ENCODE measurements around the gene TLE1.

Gene TLE1

DNA sequence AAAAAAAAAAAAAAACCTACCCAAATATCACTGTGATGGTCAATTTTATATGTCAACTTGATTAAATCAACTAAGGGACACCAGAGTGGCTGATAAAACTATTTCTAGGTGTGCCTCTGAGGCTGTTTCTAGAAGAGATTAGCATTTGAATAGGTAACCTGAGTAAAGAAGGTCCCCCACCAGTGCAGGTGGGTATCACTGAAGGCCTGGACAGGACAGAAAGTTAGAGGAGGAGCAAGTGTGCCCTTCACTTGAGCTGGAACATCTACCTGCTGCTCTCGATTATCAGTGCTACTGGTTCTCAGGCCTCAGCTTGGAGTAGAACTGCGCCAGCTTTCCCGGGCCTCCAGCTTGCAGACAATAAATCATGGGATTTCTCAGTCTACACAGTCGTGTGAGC is 88.7 kb downstream of the TLE1 start:
- no peaks in the 10 kb centered on the region for H3K36me3 ChIP-seq (ENCODE audit: control insufficient read depth in 4 of 4, insufficient read depth in 4 of 4, low read length in 3 of 4)
- 100% methylated on average over 3 of the region's 4 CpGs for WGBS (ENCODE audit: insufficient coverage)
- no peak overlapping the region for H3K27ac ChIP-seq (ENCODE audit: insufficient read depth in 1 of 2, low read depth in 1 of 2, low read length in 2 of 2, poor library complexity in 1 of 2, severe bottlenecking in 2 of 2)
- ChIA-PET POLR2A (no interaction called here), CTCF (no interaction called here)
- H3K27me3 ChIP-seq (replicated peaks in 2 of 5; ENCODE audit: control insufficient read depth in 4 of 5, insufficient read depth in 5 of 5, low read length in 4 of 5), result no peaks in the 10 kb centered on the region
- H3K9me3 ChIP-seq (ENCODE audit: control extremely low read depth in 1 of 5, control insufficient read depth in 4 of 5, insufficient read depth in 2 of 5, low read depth in 1 of 5, low read length in 4 of 5), result no peaks in the 10 kb centered on the region
- H3K4me1 ChIP-seq (ENCODE audit: control extremely low read depth in 1 of 4, control insufficient read depth in 4 of 4, insufficient read depth in 4 of 4, low read length in 3 of 4), result peaks cover 0 to 5% (median 0%) of the 10 kb centered on the region in 4 experiments
- DNase-seq, result no peak
- H3K4me3 ChIP-seq (ENCODE audit: control insufficient read depth in 1 of 7, extremely low read depth in 1 of 7, insufficient read depth in 4 of 7, low read depth in 2 of 7, low read length in 6 of 7), result no peak overlapping the region

DNA sequence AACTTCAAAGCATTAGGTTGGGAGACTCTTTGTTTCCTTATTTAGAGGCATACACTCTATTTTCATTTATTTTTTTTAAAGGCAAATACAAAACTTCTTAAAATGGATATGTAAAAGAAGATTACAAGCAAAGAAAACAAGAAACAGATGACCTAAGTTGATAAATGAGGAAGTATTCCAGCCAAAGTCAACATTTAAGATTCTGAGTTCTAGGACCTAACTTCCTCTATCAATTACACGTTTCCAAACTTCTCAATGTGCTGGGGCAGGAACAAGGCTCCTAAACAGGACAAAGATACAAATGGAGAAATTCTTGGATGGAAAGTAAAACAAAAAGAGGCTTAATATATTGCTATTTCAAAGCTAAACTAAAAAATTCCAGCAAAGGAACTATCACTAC is 89.5 kb downstream of the TLE1 start:
- Histone ChIP-seq H3K36me3 (ENCODE audit: control insufficient read depth in 4 of 4, insufficient read depth in 4 of 4, low read length in 3 of 4) (no peaks in the 10 kb centered on the region), H3K27me3 (replicated peaks in 2 of 5; ENCODE audit: control insufficient read depth in 4 of 5, insufficient read depth in 5 of 5, low read length in 4 of 5) (no peaks in the 10 kb centered on the region), H3K27ac (ENCODE audit: insufficient read depth in 1 of 2, low read depth in 1 of 2, low read length in 2 of 2, poor library complexity in 1 of 2, severe bottlenecking in 2 of 2) (no peak overlapping the region), H3K4me3 (ENCODE audit: control insufficient read depth in 1 of 7, extremely low read depth in 1 of 7, insufficient read depth in 4 of 7, low read depth in 2 of 7, low read length in 6 of 7) (no peak overlapping the region), H3K9me3 (ENCODE audit: control extremely low read depth in 1 of 5, control insufficient read depth in 4 of 5, insufficient read depth in 2 of 5, low read depth in 1 of 5, low read length in 4 of 5) (no peaks in the 10 kb centered on the region), H3K4me1 (ENCODE audit: control extremely low read depth in 1 of 4, control insufficient read depth in 4 of 4, insufficient read depth in 4 of 4, low read length in 3 of 4) (peaks cover 0 to 5% (median 0%) of the 10 kb centered on the region in 4 experiments)
- ChIA-PET POLR2A (no interaction called here), CTCF (no interaction called here)
- no CpG with 5 or more reads among the region's 1 CpG for WGBS (ENCODE audit: insufficient coverage)
- peak in 2 of 3 donors; percentile 29 to 37 for DNase-seq

DNA sequence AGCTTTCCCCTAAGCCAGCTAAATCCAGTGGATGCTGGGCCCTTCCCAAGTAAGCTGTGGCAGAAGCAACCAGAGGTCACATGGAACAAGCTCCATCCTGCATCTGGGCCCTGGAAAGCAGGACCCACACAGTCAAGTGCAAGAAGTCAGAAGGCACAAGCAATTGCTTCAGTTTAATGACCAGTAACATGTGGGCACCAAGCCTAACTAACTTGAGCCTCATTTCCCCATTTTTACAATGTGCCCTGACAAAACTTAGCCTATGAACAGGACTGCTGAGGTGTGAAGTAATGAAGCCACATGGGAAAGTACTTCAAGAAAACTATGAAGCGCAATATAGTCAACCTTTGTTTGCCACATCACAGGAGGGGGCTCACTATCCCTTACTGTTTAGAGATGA is 90.5 kb downstream of the TLE1 start:
- Histone ChIP-seq H3K4me3 (ENCODE audit: control insufficient read depth in 1 of 7, extremely low read depth in 1 of 7, insufficient read depth in 4 of 7, low read depth in 2 of 7, low read length in 6 of 7) (no peak overlapping the region), H3K4me1 (ENCODE audit: control extremely low read depth in 1 of 4, control insufficient read depth in 4 of 4, insufficient read depth in 4 of 4, low read length in 3 of 4) (peaks cover 0 to 5% (median 0%) of the 10 kb centered on the region in 4 experiments), H3K27me3 (replicated peaks in 2 of 5; ENCODE audit: control insufficient read depth in 4 of 5, insufficient read depth in 5 of 5, low read length in 4 of 5) (no peaks in the 10 kb centered on the region), H3K36me3 (ENCODE audit: control insufficient read depth in 4 of 4, insufficient read depth in 4 of 4, low read length in 3 of 4) (no peaks in the 10 kb centered on the region), H3K9me3 (ENCODE audit: control extremely low read depth in 1 of 5, control insufficient read depth in 4 of 5, insufficient read depth in 2 of 5, low read depth in 1 of 5, low read length in 4 of 5) (no peaks in the 10 kb centered on the region), H3K27ac (ENCODE audit: insufficient read depth in 1 of 2, low read depth in 1 of 2, low read length in 2 of 2, poor library complexity in 1 of 2, severe bottlenecking in 2 of 2) (no peak overlapping the region)
- DNase-seq, result no peak
- POLR2A ChIA-PET, result no interaction called here
- 100% methylated on average over 1 of the region's 1 CpG for WGBS (ENCODE audit: insufficient coverage)
- CTCF ChIA-PET, result no interaction called here

DNA sequence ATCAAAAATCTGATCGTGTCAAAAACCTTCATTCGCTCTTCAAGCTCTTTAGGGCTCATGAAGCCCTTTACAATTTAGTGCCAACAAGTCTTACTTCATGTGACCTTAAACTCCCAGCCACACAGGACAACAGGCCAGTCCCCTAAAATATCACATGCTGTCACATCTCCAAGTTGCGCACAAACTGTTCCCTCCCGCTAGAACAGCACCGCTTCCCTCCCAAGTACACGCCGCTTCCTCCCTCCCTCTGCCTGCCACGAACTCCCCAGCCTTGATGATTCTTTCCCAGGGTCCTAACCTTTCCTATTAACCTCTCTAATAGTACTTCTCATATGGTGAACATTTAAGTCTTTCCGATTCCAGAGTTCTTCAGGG is 91.2 kb downstream of the TLE1 start:
- POLR2A ChIA-PET, result no interaction called here
- H3K9me3 ChIP-seq (ENCODE audit: control extremely low read depth in 1 of 5, control insufficient read depth in 4 of 5, insufficient read depth in 2 of 5, low read depth in 1 of 5, low read length in 4 of 5), result no peaks in the 10 kb centered on the region
- CTCF ChIA-PET, result no interaction called here
- no peak for DNase-seq
- H3K27ac ChIP-seq (ENCODE audit: insufficient read depth in 1 of 2, low read depth in 1 of 2, low read length in 2 of 2, poor library complexity in 1 of 2, severe bottlenecking in 2 of 2), result no peak overlapping the region
- no peaks in the 10 kb centered on the region for H3K27me3 ChIP-seq (replicated peaks in 2 of 5; ENCODE audit: control insufficient read depth in 4 of 5, insufficient read depth in 5 of 5, low read length in 4 of 5)
- no peak overlapping the region for H3K4me3 ChIP-seq (ENCODE audit: control insufficient read depth in 1 of 7, extremely low read depth in 1 of 7, insufficient read depth in 4 of 7, low read depth in 2 of 7, low read length in 6 of 7)
- WGBS (ENCODE audit: insufficient coverage), result 96% methylated on average over 9 of the region's 9 CpGs
- peaks cover 0 to 7% (median 1%) of the 10 kb centered on the region in 4 experiments for H3K4me1 ChIP-seq (ENCODE audit: control extremely low read depth in 1 of 4, control insufficient read depth in 4 of 4, insufficient read depth in 4 of 4, low read length in 3 of 4)
- no peaks in the 10 kb centered on the region for H3K36me3 ChIP-seq (ENCODE audit: control insufficient read depth in 4 of 4, insufficient read depth in 4 of 4, low read length in 3 of 4)

DNA sequence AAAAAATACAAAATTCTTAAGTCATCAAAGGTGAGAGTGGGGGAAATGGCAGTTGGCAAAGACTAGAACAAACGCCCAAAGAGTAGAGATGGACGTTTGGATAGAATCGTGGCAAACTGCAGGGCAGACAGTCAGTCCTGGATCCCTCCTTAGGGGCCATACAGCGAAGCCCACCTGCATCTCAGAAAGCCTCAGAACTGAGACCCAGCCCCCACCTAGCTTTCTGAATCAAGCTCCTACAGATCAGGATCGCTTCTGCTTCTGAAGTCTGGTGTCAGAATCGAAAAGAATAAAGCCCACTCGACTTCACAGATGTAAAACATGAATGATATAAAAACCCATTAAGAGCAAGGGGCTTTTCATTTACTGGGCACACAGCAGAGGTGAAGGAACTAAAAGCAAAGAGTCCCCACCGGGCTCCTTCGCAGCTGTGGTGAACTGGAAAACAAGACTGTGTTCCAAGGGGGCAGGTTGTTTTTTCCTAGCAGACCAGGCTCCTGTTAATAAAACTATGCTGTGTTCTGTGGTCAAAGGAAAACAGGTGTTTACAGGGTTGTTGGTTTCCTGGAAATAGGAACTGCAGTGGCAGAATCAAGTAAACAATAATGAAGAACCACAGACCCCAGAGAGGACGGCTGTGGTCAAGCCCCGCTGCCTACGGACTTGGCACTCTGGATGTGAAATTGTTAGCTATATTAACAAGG is 91.8 kb downstream of the TLE1 start:
- 95% methylated on average over 12 of the region's 12 CpGs for WGBS (ENCODE audit: insufficient coverage)
- POLR2A ChIA-PET, result no interaction called here
- peaks cover 0 to 12% (median 7%) of the 10 kb centered on the region in 4 experiments for H3K4me1 ChIP-seq (ENCODE audit: control extremely low read depth in 1 of 4, control insufficient read depth in 4 of 4, insufficient read depth in 4 of 4, low read length in 3 of 4)
- H3K27ac ChIP-seq (ENCODE audit: insufficient read depth in 1 of 2, low read depth in 1 of 2, low read length in 2 of 2, poor library complexity in 1 of 2, severe bottlenecking in 2 of 2), result no peak overlapping the region
- no peaks in the 10 kb centered on the region for H3K36me3 ChIP-seq (ENCODE audit: control insufficient read depth in 4 of 4, insufficient read depth in 4 of 4, low read length in 3 of 4)
- CTCF ChIA-PET, result no interaction called here
- H3K27me3 ChIP-seq (replicated peaks in 2 of 5; ENCODE audit: control insufficient read depth in 4 of 5, insufficient read depth in 5 of 5, low read length in 4 of 5), result no peaks in the 10 kb centered on the region
- DNase-seq, result no peak
- H3K9me3 ChIP-seq (ENCODE audit: control extremely low read depth in 1 of 5, control insufficient read depth in 4 of 5, insufficient read depth in 2 of 5, low read depth in 1 of 5, low read length in 4 of 5), result no peaks in the 10 kb centered on the region
- no peak overlapping the region for H3K4me3 ChIP-seq (ENCODE audit: control insufficient read depth in 1 of 7, extremely low read depth in 1 of 7, insufficient read depth in 4 of 7, low read depth in 2 of 7, low read length in 6 of 7)

DNA sequence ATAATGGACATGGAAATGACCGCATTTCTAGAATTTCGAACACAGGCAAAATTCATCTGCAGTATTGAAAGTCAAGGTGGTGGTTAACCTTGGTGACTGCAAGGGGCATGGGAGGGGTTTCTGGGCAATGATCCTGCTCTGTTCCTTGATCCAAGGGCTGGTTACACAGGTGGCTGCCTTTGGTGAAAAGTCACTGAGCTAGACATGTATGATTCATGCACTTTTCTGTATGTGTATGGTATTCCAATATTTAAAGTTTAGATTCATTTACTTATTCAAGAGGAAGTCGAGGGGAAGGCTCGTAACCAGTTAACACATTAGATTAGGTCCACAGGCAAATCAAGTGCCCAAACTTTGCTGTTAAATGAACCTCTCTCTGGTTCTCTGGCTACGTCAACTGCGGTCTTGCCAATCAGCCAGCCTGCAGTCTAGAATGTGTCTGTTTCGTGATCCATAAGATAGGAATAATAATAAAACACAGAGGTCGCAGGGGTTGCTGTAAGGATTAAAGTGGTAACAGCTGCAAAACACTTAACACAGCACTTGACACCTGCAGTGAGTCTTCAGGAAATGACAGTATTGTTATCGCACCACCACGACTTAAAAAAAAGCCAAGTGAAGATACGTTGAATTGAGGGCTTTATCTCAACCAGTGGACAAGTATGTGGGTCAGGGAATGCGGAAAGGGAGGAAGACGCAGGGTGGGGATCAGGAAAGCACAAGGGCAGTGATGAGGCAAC is 92.5 kb downstream of the TLE1 start:
- Histone ChIP-seq H3K36me3 (ENCODE audit: control insufficient read depth in 4 of 4, insufficient read depth in 4 of 4, low read length in 3 of 4) (no peaks in the 10 kb centered on the region), H3K27ac (ENCODE audit: insufficient read depth in 1 of 2, low read depth in 1 of 2, low read length in 2 of 2, poor library complexity in 1 of 2, severe bottlenecking in 2 of 2) (no peak overlapping the region), H3K4me1 (ENCODE audit: control extremely low read depth in 1 of 4, control insufficient read depth in 4 of 4, insufficient read depth in 4 of 4, low read length in 3 of 4) (peaks cover 0 to 17% (median 9%) of the 10 kb centered on the region in 4 experiments), H3K4me3 (ENCODE audit: control insufficient read depth in 1 of 7, extremely low read depth in 1 of 7, insufficient read depth in 4 of 7, low read depth in 2 of 7, low read length in 6 of 7) (no peak overlapping the region), H3K27me3 (replicated peaks in 2 of 5; ENCODE audit: control insufficient read depth in 4 of 5, insufficient read depth in 5 of 5, low read length in 4 of 5) (no peaks in the 10 kb centered on the region), H3K9me3 (ENCODE audit: control extremely low read depth in 1 of 5, control insufficient read depth in 4 of 5, insufficient read depth in 2 of 5, low read depth in 1 of 5, low read length in 4 of 5) (no peaks in the 10 kb centered on the region)
- 87% methylated on average over 9 of the region's 13 CpGs for WGBS (ENCODE audit: insufficient coverage)
- CTCF ChIA-PET, result no interaction called here
- peak in 2 of 3 donors; percentile 15 to 28 for DNase-seq
- POLR2A ChIA-PET, result no interaction called here

DNA sequence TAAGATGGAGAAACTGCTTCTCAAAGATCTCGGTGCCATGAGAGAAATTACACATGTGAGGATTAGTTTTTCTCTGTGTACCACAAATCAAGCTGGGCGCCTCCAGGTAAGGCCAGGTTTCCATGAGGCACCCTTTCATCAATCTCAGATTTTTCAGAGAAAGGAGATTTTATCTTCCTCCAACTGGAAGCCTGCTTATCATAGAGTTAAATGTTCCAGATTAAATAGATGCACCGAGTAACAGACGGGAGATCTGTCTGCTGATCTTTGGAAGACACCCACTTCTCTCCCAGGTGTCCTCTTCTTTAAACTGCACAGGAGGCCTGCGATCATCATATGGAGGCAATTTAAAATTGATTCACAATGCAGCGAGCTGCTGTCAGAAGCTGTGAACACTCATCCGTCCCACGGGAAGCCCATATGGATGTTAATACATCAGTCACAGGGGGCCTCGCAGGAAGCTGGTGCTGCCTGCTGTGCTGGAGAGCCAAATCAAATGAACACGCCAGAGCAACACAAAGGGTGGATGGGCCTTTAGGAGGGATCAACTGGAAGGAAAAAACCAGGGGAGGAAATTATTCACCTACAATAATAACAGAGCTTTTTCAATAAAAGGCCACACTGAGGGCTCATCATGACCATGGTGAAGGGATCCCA is 93.3 kb downstream of the TLE1 start:
- no peaks in the 10 kb centered on the region for H3K9me3 ChIP-seq (ENCODE audit: control extremely low read depth in 1 of 5, control insufficient read depth in 4 of 5, insufficient read depth in 2 of 5, low read depth in 1 of 5, low read length in 4 of 5)
- no peak for DNase-seq
- peaks cover 0 to 17% (median 9%) of the 10 kb centered on the region in 4 experiments for H3K4me1 ChIP-seq (ENCODE audit: control extremely low read depth in 1 of 4, control insufficient read depth in 4 of 4, insufficient read depth in 4 of 4, low read length in 3 of 4)
- ChIA-PET POLR2A (no interaction called here), CTCF (no interaction called here)
- WGBS (ENCODE audit: insufficient coverage), result 97% methylated on average over 8 of the region's 10 CpGs
- H3K36me3 ChIP-seq (ENCODE audit: control insufficient read depth in 4 of 4, insufficient read depth in 4 of 4, low read length in 3 of 4), result no peaks in the 10 kb centered on the region
- no peak overlapping the region for H3K4me3 ChIP-seq (ENCODE audit: control insufficient read depth in 1 of 7, extremely low read depth in 1 of 7, insufficient read depth in 4 of 7, low read depth in 2 of 7, low read length in 6 of 7)
- H3K27me3 ChIP-seq (replicated peaks in 2 of 5; ENCODE audit: control insufficient read depth in 4 of 5, insufficient read depth in 5 of 5, low read length in 4 of 5), result no peaks in the 10 kb centered on the region
- H3K27ac ChIP-seq (ENCODE audit: insufficient read depth in 1 of 2, low read depth in 1 of 2, low read length in 2 of 2, poor library complexity in 1 of 2, severe bottlenecking in 2 of 2), result no peak overlapping the region

Data from common myeloid progenitor, CD34-positive (primary cell).